Bronchial epithelial cell (primary cell): ENCODE results near the gene LEP. TPM values are rescaled to one million over a fixed set of nuclear protein-coding genes. Genes with fewer than 3 reads are reported as not detected.

Source experiments
- DNase-seq: peaks from one replicate; pipeline ENCODE4 v3.0.0-alpha.2; 2010; ENCODE audit warnings: low read depth
- FAIRE-seq: peaks from 2 replicates; lab custom pipeline; 2011; peaks lifted over from hg19 to GRCh38; lab: Jason Lieb, UNC
- H3K27me3 ChIP-seq: 2 replicates; pipeline ENCODE4 v1.5.1; 2011; ENCODE audit warnings: low read length; ENCODE audit not compliant: control insufficient read depth, insufficient read depth
- H3K36me3 ChIP-seq: 2 replicates; pipeline ENCODE4 v1.5.1; 2011; ENCODE audit warnings: low read length; ENCODE audit not compliant: control insufficient read depth, insufficient read depth
- H3K4me3 ChIP-seq: 2 replicates; pipeline ENCODE4 v1.5.1; 2011; ENCODE audit warnings: mild to moderate bottlenecking, low read depth, low read length, control low read depth
- total RNA-seq: library from RNA; depleted of rRNA; stranded (reverse); fragments of >200 nt; gene quantifications from 2 replicates; pipeline ENCODE4 v1.2.1, GENCODE V29; 2014
- TF ChIP-seq, protein P1 (sequence below): IDR thresholded peaks from 2 replicates; pipeline ENCODE4 v1.5.1; 2011; ENCODE audit warnings: mild to moderate bottlenecking, moderate library complexity, low read length, control low read depth, inconsistent platforms; ENCODE audit not compliant: insufficient read depth, severe bottlenecking

LEP gene
- total RNA-seq, 1 donor from 2014 or later, result under 0.01 TPM

DNA sequence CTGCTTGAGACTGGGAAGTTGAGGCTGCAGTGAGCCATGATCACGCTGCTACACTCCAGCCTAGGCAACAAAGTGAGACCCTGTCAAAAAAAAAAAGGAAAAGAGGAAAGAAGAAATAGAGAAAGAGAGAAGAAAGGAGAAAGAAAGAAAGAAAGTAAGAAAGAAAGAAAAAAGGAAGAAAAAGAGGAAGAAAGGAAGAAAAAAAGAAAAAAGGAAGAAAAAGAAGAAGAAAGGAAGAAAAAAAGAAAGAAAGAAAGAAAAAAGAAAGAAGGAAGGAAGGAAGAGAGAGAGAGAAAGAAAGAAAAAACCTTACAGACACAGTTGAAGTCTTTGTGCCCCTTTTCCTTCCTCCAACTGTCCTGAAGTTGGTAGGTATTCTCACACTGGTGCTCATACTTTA lies 26.6 kb upstream of the LEP start:
- DNase-seq, result no peak
- no peak overlapping the region for H3K4me3 ChIP-seq
- no peaks in the 10 kb centered on the region for H3K27me3 ChIP-seq
- TF ChIP-seq, protein P1, sequence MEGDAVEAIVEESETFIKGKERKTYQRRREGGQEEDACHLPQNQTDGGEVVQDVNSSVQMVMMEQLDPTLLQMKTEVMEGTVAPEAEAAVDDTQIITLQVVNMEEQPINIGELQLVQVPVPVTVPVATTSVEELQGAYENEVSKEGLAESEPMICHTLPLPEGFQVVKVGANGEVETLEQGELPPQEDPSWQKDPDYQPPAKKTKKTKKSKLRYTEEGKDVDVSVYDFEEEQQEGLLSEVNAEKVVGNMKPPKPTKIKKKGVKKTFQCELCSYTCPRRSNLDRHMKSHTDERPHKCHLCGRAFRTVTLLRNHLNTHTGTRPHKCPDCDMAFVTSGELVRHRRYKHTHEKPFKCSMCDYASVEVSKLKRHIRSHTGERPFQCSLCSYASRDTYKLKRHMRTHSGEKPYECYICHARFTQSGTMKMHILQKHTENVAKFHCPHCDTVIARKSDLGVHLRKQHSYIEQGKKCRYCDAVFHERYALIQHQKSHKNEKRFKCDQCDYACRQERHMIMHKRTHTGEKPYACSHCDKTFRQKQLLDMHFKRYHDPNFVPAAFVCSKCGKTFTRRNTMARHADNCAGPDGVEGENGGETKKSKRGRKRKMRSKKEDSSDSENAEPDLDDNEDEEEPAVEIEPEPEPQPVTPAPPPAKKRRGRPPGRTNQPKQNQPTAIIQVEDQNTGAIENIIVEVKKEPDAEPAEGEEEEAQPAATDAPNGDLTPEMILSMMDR, result no peak
- no peak for FAIRE-seq
- no peaks in the 10 kb centered on the region for H3K36me3 ChIP-seq

DNA sequence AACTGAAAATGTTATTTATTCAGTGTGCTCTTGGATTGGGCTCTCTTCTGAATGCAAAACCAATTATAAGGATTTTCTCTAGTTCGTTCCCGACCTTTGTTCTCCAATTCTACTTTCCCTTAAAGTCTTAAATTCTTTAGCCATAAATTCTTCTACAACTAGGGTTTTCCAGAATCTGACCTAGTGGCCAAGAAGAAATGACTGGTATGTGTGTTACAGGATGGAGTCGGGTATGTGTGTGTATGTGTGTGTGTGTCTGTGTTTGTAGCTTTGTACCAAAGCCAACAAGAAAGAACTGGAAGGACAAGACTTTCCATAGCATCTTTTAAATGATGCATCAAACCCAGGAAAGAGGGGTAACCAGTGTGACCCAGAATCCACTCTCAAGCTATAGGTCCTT lies 25.8 kb upstream of the LEP start:
- Histone ChIP-seq H3K27me3 (no peaks in the 10 kb centered on the region), H3K4me3 (no peak overlapping the region), H3K36me3 (no peaks in the 10 kb centered on the region)
- TF ChIP-seq, protein P1, result no peak
- DNase-seq (no peak), FAIRE-seq (no peak)

DNA sequence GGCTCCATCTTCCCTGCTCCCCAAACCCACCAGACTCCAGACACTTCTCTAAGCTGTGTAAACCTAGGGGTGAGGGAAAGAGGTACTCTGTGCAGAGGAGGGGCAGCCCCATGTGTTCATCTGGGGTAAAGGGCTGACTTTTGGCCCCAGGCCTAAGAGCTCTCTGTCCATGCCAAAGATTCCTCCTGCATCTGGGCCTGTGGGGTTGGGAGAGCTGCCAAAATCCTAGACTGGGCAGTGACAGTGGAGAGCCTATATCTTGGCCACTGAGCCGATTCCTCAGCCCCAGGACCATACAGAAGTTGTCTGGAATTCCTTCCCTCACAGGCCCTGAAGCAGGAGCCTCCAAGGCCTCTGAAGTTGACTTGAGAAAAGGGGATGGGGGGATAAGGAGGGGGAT lies 25.3 kb upstream of the LEP start:
- FAIRE-seq (no peak), DNase-seq (no peak)
- TF ChIP-seq, protein P1, result no peak
- no peak overlapping the region for H3K4me3 ChIP-seq
- H3K27me3 ChIP-seq, result no peaks in the 10 kb centered on the region
- no peaks in the 10 kb centered on the region for H3K36me3 ChIP-seq

DNA sequence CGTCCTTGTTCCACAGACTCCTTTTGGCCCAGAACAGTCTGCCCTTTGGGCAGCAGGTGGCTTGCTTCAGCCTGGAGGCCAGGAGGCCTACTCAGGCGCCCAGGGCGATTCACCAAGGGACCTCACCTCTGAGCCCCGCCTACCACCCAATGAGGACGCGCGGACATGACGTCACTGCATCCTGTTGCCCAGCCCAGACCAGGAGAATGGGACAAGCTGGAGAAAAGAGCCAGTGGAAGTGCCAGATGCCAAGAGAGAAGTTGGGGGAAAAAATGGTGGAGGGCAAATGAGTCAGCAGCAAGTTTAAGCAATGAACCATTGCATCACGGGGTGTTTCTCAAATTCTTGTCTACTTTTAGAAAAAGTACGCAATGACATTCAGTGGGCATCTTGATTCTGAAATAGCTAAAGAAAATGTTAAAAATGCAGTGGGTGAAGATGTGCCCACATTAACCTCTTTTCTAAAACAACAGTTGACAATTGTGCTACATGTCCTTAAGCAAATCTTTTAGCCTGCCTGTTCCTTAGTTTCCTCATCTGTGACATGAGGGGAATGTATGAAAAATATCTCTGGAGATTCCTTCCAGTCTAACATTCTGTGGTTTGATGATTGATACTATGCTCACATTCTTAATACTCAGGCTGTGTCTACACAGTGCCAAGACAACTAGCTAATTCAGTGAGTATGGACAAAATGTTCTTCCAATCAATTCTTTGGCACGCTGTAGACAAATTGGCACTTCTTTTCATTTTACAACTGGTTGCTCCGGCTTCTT lies 23.9 kb upstream of the LEP start:
- Histone ChIP-seq H3K36me3 (no peaks in the 10 kb centered on the region), H3K4me3 (no peak overlapping the region), H3K27me3 (no peaks in the 10 kb centered on the region)
- FAIRE-seq, result no peak
- DNase-seq, result peak; percentile 94
- TF ChIP-seq, protein P1, result no peak

DNA sequence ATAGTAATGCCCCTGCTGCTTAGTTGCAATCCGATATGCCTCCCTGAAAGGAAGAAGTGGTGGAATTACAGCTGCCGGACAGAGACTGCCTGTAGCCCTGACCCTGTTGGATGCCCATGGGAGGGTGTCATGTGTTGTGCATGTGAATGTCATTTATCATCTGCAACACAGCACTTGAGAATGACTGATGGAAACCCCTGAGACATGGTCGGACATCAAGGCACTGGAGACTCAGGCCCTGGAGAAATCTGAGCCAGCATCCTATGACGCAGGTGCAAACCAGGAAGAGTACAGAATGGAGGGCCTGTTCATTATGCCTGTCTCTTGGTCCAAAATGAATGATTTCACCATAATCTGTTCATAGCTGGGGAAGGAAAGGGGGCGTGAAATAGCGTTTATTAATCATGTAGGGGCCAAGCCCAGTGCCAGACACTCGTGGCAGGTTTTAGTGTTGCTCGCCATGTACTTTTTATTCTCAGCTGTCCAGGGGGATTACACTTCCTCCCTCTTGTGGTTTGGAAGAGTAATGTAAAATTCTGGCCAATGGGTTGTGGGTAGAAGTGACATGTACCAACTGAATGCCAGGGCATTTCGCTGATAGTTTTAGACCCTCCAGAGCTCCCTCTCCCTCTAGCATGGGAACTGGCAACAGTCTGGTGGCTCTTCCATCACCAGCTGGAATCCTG lies 23.0 kb upstream of the LEP start:
- FAIRE-seq, result no peak
- Histone ChIP-seq H3K4me3 (no peak overlapping the region), H3K27me3 (no peaks in the 10 kb centered on the region), H3K36me3 (no peaks in the 10 kb centered on the region)
- no peak for DNase-seq
- TF ChIP-seq, protein P1, result no peak
